Keratinocyte (primary cell): ENCODE results near the gene KIF3C. TPM values are rescaled to one million over a fixed set of nuclear protein-coding genes. Genes with fewer than 3 reads are reported as not detected.

Experiments used
- DNase-seq: peaks from one replicate; pipeline ENCODE4 v3.0.0-alpha.2; 2011; ENCODE audit warnings: low read depth, missing footprints, low spot score
- FAIRE-seq: peaks from 2 replicates; lab custom pipeline; 2011; peaks lifted over from hg19 to GRCh38; lab: Jason Lieb, UNC
- H2AFZ ChIP-seq: 2 replicates; pipeline ENCODE4 v1.6.0; 2012; ENCODE audit warnings: low read length, control low read depth, inconsistent platforms; ENCODE audit not compliant: control insufficient read depth
- H3K27ac ChIP-seq: 2 replicates; pipeline ENCODE4 v1.5.1; 2011; ENCODE audit warnings: low read length; ENCODE audit not compliant: control insufficient read depth, insufficient read depth
- H3K27me3 ChIP-seq: 3 replicates; pipeline ENCODE4 v1.6.0; 2011; ENCODE audit warnings: low read length; ENCODE audit not compliant: control insufficient read depth, insufficient read depth; ENCODE audit errors: extremely low read depth
- H3K36me3 ChIP-seq, 2 experiments: 2 replicates in 1 of 2; 3 replicates in 1 of 2; pipeline ENCODE4 v1.5.1; 2011; ENCODE audit warnings: low read length in 2 of 2, mild to moderate bottlenecking in 1 of 2; ENCODE audit not compliant: control insufficient read depth in 2 of 2, insufficient read depth in 2 of 2; ENCODE audit errors: extremely low read depth in 1 of 2
- H3K4me1 ChIP-seq: 3 replicates; pipeline ENCODE4 v1.5.1; 2011; ENCODE audit warnings: low read length; ENCODE audit not compliant: control insufficient read depth, insufficient read depth; ENCODE audit errors: extremely low read depth
- H3K4me2 ChIP-seq: 3 replicates; pipeline ENCODE4 v1.6.0; 2011; ENCODE audit warnings: low read depth, low read length; ENCODE audit not compliant: control insufficient read depth, insufficient read depth; ENCODE audit errors: extremely low read depth
- H3K4me3 ChIP-seq, 3 experiments: fragments of 200-600 bp in 1 of 3; sonication (generic) in 1 of 3; 2 replicates in 2 of 3; 3 replicates in 1 of 3; pipeline ENCODE4 v1.5.1; 2011 to 2016; ENCODE audit warnings: low read length in 3 of 3, mild to moderate bottlenecking in 3 of 3, control low read depth in 2 of 3, inconsistent platforms in 1 of 3, low read depth in 1 of 3, mixed read lengths in 1 of 3, mixed run types in 1 of 3, moderate library complexity in 1 of 3; ENCODE audit not compliant: control insufficient read depth in 2 of 3, insufficient read depth in 2 of 3; ENCODE audit errors: extremely low read depth in 1 of 3
- H3K79me2 ChIP-seq: 2 replicates; pipeline ENCODE4 v1.6.0; 2012; ENCODE audit warnings: low read length; ENCODE audit not compliant: control insufficient read depth, insufficient read depth
- H3K9ac ChIP-seq: 3 replicates; pipeline ENCODE4 v1.6.0; 2011; ENCODE audit warnings: low read length; ENCODE audit not compliant: control insufficient read depth, insufficient read depth; ENCODE audit errors: extremely low read depth
- H3K9me1 ChIP-seq: 3 replicates; pipeline ENCODE4 v1.6.0; 2011; ENCODE audit warnings: low read length; ENCODE audit not compliant: control insufficient read depth, insufficient read depth; ENCODE audit errors: extremely low read depth
- H3K9me3 ChIP-seq: 2 replicates; pipeline ENCODE4 v1.5.1; 2012; ENCODE audit warnings: low read depth, low read length; ENCODE audit not compliant: control insufficient read depth
- H4K20me1 ChIP-seq: 3 replicates; pipeline ENCODE4 v1.6.0; 2011; ENCODE audit warnings: low read length; ENCODE audit not compliant: control insufficient read depth, insufficient read depth; ENCODE audit errors: extremely low read depth
- CTCF ChIP-seq, 3 experiments: IDR thresholded peaks in 1 of 3; conservative IDR thresholded peaks in 1 of 3; optimal IDR thresholded peaks in 1 of 3; 2 replicates in 2 of 3; 3 replicates in 1 of 3; pipeline versions ENCODE3 to v1.5.1; 2011; ENCODE audit warnings: low read length in 3 of 3, mild to moderate bottlenecking in 3 of 3, moderate library complexity in 2 of 3, control low read depth in 1 of 3, inconsistent platforms in 1 of 3; ENCODE audit not compliant: insufficient read depth in 2 of 3; ENCODE audit errors: extremely low read depth in 1 of 3
- EZH2 ChIP-seq: IDR thresholded peaks from one replicate; pipeline ENCODE4 v1.6.1; 2012; ENCODE audit warnings: inconsistent platforms, mild to moderate bottlenecking, low read length, moderate library complexity
- dilution Hi-C: fragments of 300-500 bp; cut with MboI; formaldehyde crosslinking; loops from one replicate; pipeline ENCODE4 v1.7.0; 2020; ENCODE audit warnings: low sequenced_read_pairs; ENCODE audit not compliant: extremely low pct_ligation_motif_present
- polyA plus RNA-seq, 5 experiments: library from polyadenylated mRNA; depleted of rRNA in 3 of 5; stranded (reverse) in 3 of 5; stranded (forward) in 1 of 5; unstranded in 1 of 5; fragments of >200 nt; gene quantifications; 1 replicate in 1 of 5; 2 replicates in 3 of 5; 3 replicates in 1 of 5; pipeline versions ENCODE4 v1.2.1 to v1.2.3, GENCODE V29; 2011 to 2012; ENCODE audit warnings: missing spikeins in 2 of 5, low read depth in 1 of 5, low replicate concordance in 1 of 5

The KIF3C gene
- polyA plus RNA-seq, 1 donor (not counting 4 experiments of a cell fraction or from before 2014, with no cell fraction given), result 6.5 TPM

GRCh38 chr2:25980076-25980887 is 2.0 kb downstream of the KIF3C start:
- Histone ChIP-seq H3K79me2 (peaks cover 20% of the 10 kb centered on the region), H3K9me3 (no peaks in the 10 kb centered on the region), H3K27ac (no peak overlapping the region), H3K4me1 (peaks cover 37% of the 10 kb centered on the region), H3K27me3 (no peaks in the 10 kb centered on the region), H3K4me3 (no peak overlapping the region), H3K36me3 (peaks cover 2 to 4% of the 10 kb centered on the region in 2 experiments), H3K9me1 (no peaks in the 10 kb centered on the region), H3K4me2 (no peak overlapping the region), H4K20me1 (no peaks in the 10 kb centered on the region), H3K9ac (no peak overlapping the region), H2AFZ (no peak overlapping the region)
- TF ChIP-seq EZH2 (no peak), CTCF (optimal IDR thresholded peaks at IDR 0.05 in 1 of 3, IDR thresholded peaks at IDR 0.05 in 1 of 3, conservative IDR thresholded peaks at IDR 0.05 in 1 of 3; ENCODE audit: extremely low read depth in 1 of 3, insufficient read depth in 2 of 3, low read length in 3 of 3) (no peak)
- FAIRE-seq (no peak), DNase-seq (no peak)
- dilution Hi-C loops, result no loop called here

GRCh38 chr2:25979001-25979400 is 3.3 kb downstream of the KIF3C start:
- Histone ChIP-seq H3K27ac (peak overlapping the region; percentile 94), H4K20me1 (no peaks in the 10 kb centered on the region), H2AFZ (no peak overlapping the region), H3K9ac (no peak overlapping the region), H3K79me2 (peaks cover 27% of the 10 kb centered on the region), H3K4me2 (peak overlapping the region; percentile 30), H3K36me3 (peaks cover 2 to 4% of the 10 kb centered on the region in 2 experiments), H3K4me1 (peaks cover 37% of the 10 kb centered on the region), H3K9me3 (no peaks in the 10 kb centered on the region), H3K27me3 (no peaks in the 10 kb centered on the region), H3K9me1 (no peaks in the 10 kb centered on the region), H3K4me3 (no peak overlapping the region)
- DNase-seq (no peak), FAIRE-seq (no peak)
- TF ChIP-seq CTCF (optimal IDR thresholded peaks at IDR 0.05 in 1 of 3, IDR thresholded peaks at IDR 0.05 in 1 of 3, conservative IDR thresholded peaks at IDR 0.05 in 1 of 3; ENCODE audit: extremely low read depth in 1 of 3, insufficient read depth in 2 of 3, low read length in 3 of 3) (no peak), EZH2 (no peak)
- dilution Hi-C loops, result no loop called here
